Brain microvascular endothelial cell (primary cell): Measurements from ENCODE around the gene C10orf90.

Source experiments
- DNase-seq: peaks from one replicate; pipeline ENCODE4 v3.0.0-alpha.2; 2020
- H3K27ac ChIP-seq: fragments of 250-450 bp; sonication (Bioruptor Pico); 2 replicates; pipeline ENCODE4 v1.5.1; 2020; ENCODE audit warnings: mild to moderate bottlenecking, moderate library complexity
- H3K27me3 ChIP-seq: fragments of 250-450 bp; sonication (Bioruptor Pico); replicated peaks from 2 replicates; pipeline ENCODE4 v1.5.1; 2020; ENCODE audit warnings: mild to moderate bottlenecking
- H3K36me3 ChIP-seq: fragments of 250-450 bp; sonication (Bioruptor Pico); replicated peaks from 2 replicates; pipeline ENCODE4 v1.5.1; 2020; ENCODE audit warnings: mild to moderate bottlenecking
- H3K4me3 ChIP-seq: 2 replicates; pipeline ENCODE4 v1.5.1; 2011; ENCODE audit warnings: low read depth, mild to moderate bottlenecking, control low read depth, low read length, moderate library complexity
- CTCF ChIP-seq: IDR thresholded peaks from 2 replicates; pipeline ENCODE4 v1.5.1; 2011; ENCODE audit warnings: low read depth, mild to moderate bottlenecking, moderate library complexity, low read length, control low read depth, inconsistent platforms; ENCODE audit errors: missing control alignments
- in situ Hi-C: cut with HindIII; loops from 2 replicates; pipeline ENCODE4 v1.10.0; 2017; ENCODE audit warnings: low sequenced_read_pairs, low pct_ligation_motif_present

C10orf90 gene

GRCh38 chr10:126671402-126671975 lies 996 bp upstream of the C10orf90 start:
- no peak for TF ChIP-seq CTCF
- in situ Hi-C loops, result no loop called here
- Histone ChIP-seq H3K36me3 (no peaks in the 10 kb centered on the region), H3K27ac (no peak overlapping the region), H3K27me3 (no peaks in the 10 kb centered on the region), H3K4me3 (no peak overlapping the region)
- DNase-seq, result no peak

- H3K36me3 ChIP-seq, result no peaks in the 10 kb centered on the region
- H3K27ac ChIP-seq, result no peak overlapping the region
- no peak overlapping the region for H3K4me3 ChIP-seq
- no peak for TF ChIP-seq CTCF
- no peaks in the 10 kb centered on the region for H3K27me3 ChIP-seq
- no peak for DNase-seq
- in situ Hi-C loops, result no loop called here
These were observed 385 bp upstream of the C10orf90 start for GRCh38 chr10:126670895-126671261.

GRCh38 chr10:126669168-126669567 lies 1.3 kb downstream of the C10orf90 start:
- Histone ChIP-seq H3K27me3 (no peaks in the 10 kb centered on the region), H3K4me3 (no peak overlapping the region), H3K36me3 (no peaks in the 10 kb centered on the region), H3K27ac (no peak overlapping the region)
- no peak for TF ChIP-seq CTCF
- in situ Hi-C loops, result no loop called here
- no peak for DNase-seq

GRCh38 chr10:126668505-126668904 lies 2.0 kb downstream of the C10orf90 start:
- no peak for DNase-seq
- in situ Hi-C loops, result no loop called here
- H3K4me3 ChIP-seq, result no peak overlapping the region
- TF ChIP-seq CTCF, result no peak
- H3K36me3 ChIP-seq, result no peaks in the 10 kb centered on the region
- no peaks in the 10 kb centered on the region for H3K27me3 ChIP-seq
- no peak overlapping the region for H3K27ac ChIP-seq

- in situ Hi-C loops, result no loop called here
- no peak overlapping the region for H3K27ac ChIP-seq
- H3K27me3 ChIP-seq, result no peaks in the 10 kb centered on the region
- no peak overlapping the region for H3K4me3 ChIP-seq
- no peak for DNase-seq
- TF ChIP-seq CTCF, result no peak
- no peaks in the 10 kb centered on the region for H3K36me3 ChIP-seq
These were observed 2.9 kb downstream of the C10orf90 start for GRCh38 chr10:126667568-126667967.

GRCh38 chr10:126665207-126665606 lies 5.3 kb downstream of the C10orf90 start:
- no peaks in the 10 kb centered on the region for H3K36me3 ChIP-seq
- H3K27ac ChIP-seq, result no peak overlapping the region
- DNase-seq, result no peak
- no peak for TF ChIP-seq CTCF
- H3K27me3 ChIP-seq, result no peaks in the 10 kb centered on the region
- no peak overlapping the region for H3K4me3 ChIP-seq
- in situ Hi-C loops, result no loop called here
